Naive thymus-derived CD4-positive, alpha-beta T cell (primary cell): ENCODE data around the gene FNDC7. TPM values are rescaled to one million over a fixed set of nuclear protein-coding genes. Genes with fewer than 3 reads are reported as not detected.

Experiments
- ATAC-seq: fragments of 150-1000 bp; cut with Tn5 transposase; 2 replicates; pipeline ENCODE4 v1.10.0; 2021; ENCODE audit warnings: mild to moderate bottlenecking, moderate library complexity
- CTCF ChIA-PET: fragments of 350-600 bp; sonication (Branson Sonifier 250); formaldehyde crosslinking; loops from one replicate; lab custom pipeline; 2021; ENCODE audit warnings: antibody characterized with exemption; lab: Charles Lee
- POLR2A ChIA-PET: fragments of 350-600 bp; sonication (Branson Sonifier 250); formaldehyde crosslinking; loops from one replicate; lab custom pipeline; 2021; ENCODE audit warnings: antibody characterized with exemption, inconsistent platforms; lab: Charles Lee
- DNase-seq, 9 donors: peaks; one replicate each; pipeline versions ENCODE4 v3.0.0 to v3.0.0-alpha.2; 2020 to 2022; ENCODE audit warnings: mixed read lengths in 1 of 9
- H3K27ac ChIP-seq: one replicate; pipeline ENCODE4 v1.7.0; 2013; ENCODE audit warnings: mild to moderate bottlenecking, low read depth, low read length, moderate library complexity
- H3K27me3 ChIP-seq, 2 donors: one replicate each; pipeline ENCODE4 v1.7.0; 2013; ENCODE audit warnings: low read length in 2 of 2, mild to moderate bottlenecking in 2 of 2, moderate library complexity in 2 of 2; ENCODE audit not compliant: control insufficient read depth in 2 of 2, insufficient read depth in 2 of 2
- H3K36me3 ChIP-seq, 3 experiments: 1 replicate in 2 of 3; 2 replicates in 1 of 3; pipeline ENCODE4 v1.7.0; 2013; ENCODE audit warnings: low read length in 3 of 3, mild to moderate bottlenecking in 3 of 3, moderate library complexity in 1 of 3; ENCODE audit not compliant: insufficient read depth in 3 of 3, control insufficient read depth in 2 of 3
- H3K4me1 ChIP-seq, 2 donors: one replicate each; pipeline ENCODE4 v1.7.0; 2013; ENCODE audit warnings: low read length in 2 of 2, mild to moderate bottlenecking in 2 of 2, moderate library complexity in 1 of 2; ENCODE audit not compliant: control insufficient read depth in 2 of 2, insufficient read depth in 2 of 2
- H3K4me3 ChIP-seq: 2 replicates; pipeline ENCODE4 v1.7.0; 2013; ENCODE audit warnings: mild to moderate bottlenecking, low read length
- H3K9me3 ChIP-seq, 3 experiments: 1 replicate in 2 of 3; 2 replicates in 1 of 3; pipeline ENCODE4 v1.7.0; 2013; ENCODE audit warnings: low read length in 3 of 3; ENCODE audit not compliant: control insufficient read depth in 2 of 3
- H3K27ac Mint-ChIP-seq, 9 donors: one replicate each; pipeline ENCODE4 v1.8.0; 2020 to 2022; ENCODE audit warnings: mixed read lengths in 9 of 9, mild to moderate bottlenecking in 8 of 9, moderate library complexity in 5 of 9, inconsistent platforms in 2 of 9
- H3K27me3 Mint-ChIP-seq, 5 donors: one replicate each; pipeline ENCODE4 v1.8.0; 2021 to 2022; ENCODE audit warnings: mixed read lengths in 5 of 5, mild to moderate bottlenecking in 1 of 5
- H3K36me3 Mint-ChIP-seq, 5 donors: one replicate each; pipeline ENCODE4 v1.8.0; 2020 to 2022; ENCODE audit warnings: mixed read lengths in 5 of 5, mild to moderate bottlenecking in 3 of 5, inconsistent platforms in 1 of 5
- H3K4me1 Mint-ChIP-seq, 7 donors: one replicate each; pipeline ENCODE4 v1.8.0; 2020 to 2022; ENCODE audit warnings: mixed read lengths in 7 of 7, mild to moderate bottlenecking in 3 of 7, inconsistent platforms in 1 of 7
- H3K4me3 Mint-ChIP-seq, 10 donors: one replicate each; pipeline ENCODE4 v1.8.0; 2020 to 2022; ENCODE audit warnings: mild to moderate bottlenecking in 10 of 10, mixed read lengths in 10 of 10, moderate library complexity in 6 of 10, inconsistent platforms in 2 of 10
- H3K9me3 Mint-ChIP-seq, 11 donors: one replicate each; pipeline ENCODE4 v1.8.0; 2020 to 2022; ENCODE audit warnings: mixed read lengths in 11 of 11, mild to moderate bottlenecking in 4 of 11, inconsistent platforms in 1 of 11, moderate library complexity in 1 of 11
- intact Hi-C, 2 donors: fragments of 100-400 bp; cut with micrococcal nuclease; formaldehyde crosslinking; loops; one replicate each; pipeline ENCODE4 v1.15.1; 2023
- polyA plus RNA-seq, 2 donors: library from polyadenylated mRNA; unstranded; fragments of 300-500 nt; fragmentation: Illumina TruSeq; gene quantifications; one replicate each; pipeline ENCODE4 v1.2.3, GENCODE V29; 2021
- total RNA-seq, 6 experiments: library from RNA in 5 of 6; stranded (reverse) in 5 of 6; gene quantifications; 1 replicate in 5 of 6; 2 replicates in 1 of 6; pipeline ENCODE4 v1.2.3 and lab custom pipeline; 2021 to 2026

Gene FNDC7
- total and polyA plus RNA-seq, 7 experiments from 2014 or later: 0.13 to 0.22 TPM; not detected in 5

GRCh38 chr1:108668777-108669176 is 43.9 kb upstream of the FNDC7 start:
- Mint-ChIP-seq H3K36me3 (peaks cover 0 to 5% (median 1%) of the 10 kb centered on the region in 5 donors), H3K4me3 (no peak overlapping the region), H3K9me3 (no peaks in the 10 kb centered on the region), H3K4me1 (peaks cover 0 to 11% (median 3%) of the 10 kb centered on the region in 7 donors), H3K27ac (no peak overlapping the region), H3K27me3 (peaks cover 3 to 16% (median 9%) of the 10 kb centered on the region in 5 donors)
- no peaks in the 10 kb centered on the region for H3K4me1 ChIP-seq
- ChIA-PET CTCF (interaction anchor here (0.7 to 1.2 kb wide), 2 partner anchors 20 to 41 kb away, joined by 3 to 5 read pairs; no protein-coding TSS in a partner anchor), POLR2A (interaction anchor here (2.1 kb wide), 1 partner anchor 24 kb away, joined by 9 read pairs; the partner anchor contains the start of gene PRPF38B)
- H3K4me3 ChIP-seq: no peak overlapping the region
- intact Hi-C loops: no loop called here
- ATAC-seq (no peak), DNase-seq (no peak)
- no peaks in the 10 kb centered on the region for H3K36me3 ChIP-seq
- H3K9me3 ChIP-seq: no peaks in the 10 kb centered on the region
- H3K27me3 ChIP-seq: no peaks in the 10 kb centered on the region
- no peak overlapping the region for H3K27ac ChIP-seq

GRCh38 chr1:108669679-108670078 is 43.0 kb upstream of the FNDC7 start:
- POLR2A ChIA-PET: interaction anchor here (0.6 to 2.2 kb wide), 4 partner anchors 22 to 757 kb away, joined by 3 to 9 read pairs (median 6); partner anchors contain the start of genes PRPF38B and PSMA5
- Histone ChIP-seq H3K9me3 (no peaks in the 10 kb centered on the region), H3K4me3 (no peak overlapping the region), H3K4me1 (no peaks in the 10 kb centered on the region), H3K36me3 (no peaks in the 10 kb centered on the region), H3K27ac (no peak overlapping the region), H3K27me3 (no peaks in the 10 kb centered on the region)
- peak overlapping the region in 1 of 9 donors; percentile 31 for H3K27ac Mint-ChIP-seq
- H3K36me3 Mint-ChIP-seq: peaks cover 0 to 9% (median 1%) of the 10 kb centered on the region in 5 donors
- H3K4me1 Mint-ChIP-seq: peaks cover 0 to 11% (median 0%) of the 10 kb centered on the region in 7 donors
- H3K4me3 Mint-ChIP-seq: no peak overlapping the region
- H3K9me3 Mint-ChIP-seq: no peaks in the 10 kb centered on the region
- CTCF ChIA-PET: no interaction called here
- H3K27me3 Mint-ChIP-seq: peaks cover 3 to 16% (median 9%) of the 10 kb centered on the region in 5 donors
- no peak for DNase-seq
- intact Hi-C loops: no loop called here
- no peak for ATAC-seq

- H3K4me1 Mint-ChIP-seq: peaks cover 0 to 11% (median 0%) of the 10 kb centered on the region in 7 donors
- intact Hi-C loops: no loop called here
- ATAC-seq: no peak
- no peaks in the 10 kb centered on the region for H3K27me3 ChIP-seq
- H3K36me3 Mint-ChIP-seq: peaks cover 0 to 11% (median 1%) of the 10 kb centered on the region in 5 donors
- no peaks in the 10 kb centered on the region for H3K36me3 ChIP-seq
- POLR2A ChIA-PET: interaction anchor here (0.6 to 2.2 kb wide), 2 partner anchors 22 to 756 kb away, joined by 3 to 9 read pairs; partner anchors contain the start of genes PRPF38B and PSMA5
- no peak for DNase-seq
- H3K27ac Mint-ChIP-seq: peak overlapping the region in 1 of 9 donors; percentile 31
- no peaks in the 10 kb centered on the region for H3K9me3 ChIP-seq
- H3K27me3 Mint-ChIP-seq: peaks cover 3 to 16% (median 9%) of the 10 kb centered on the region in 5 donors
- no peak overlapping the region for H3K4me3 Mint-ChIP-seq
- H3K27ac ChIP-seq: no peak overlapping the region
- no peaks in the 10 kb centered on the region for H3K4me1 ChIP-seq
- no peaks in the 10 kb centered on the region for H3K9me3 Mint-ChIP-seq
- CTCF ChIA-PET: no interaction called here
- no peak overlapping the region for H3K4me3 ChIP-seq
Observed at GRCh38 chr1:108670131-108670773, 42.5 kb upstream of the FNDC7 start.

- peaks cover 0 to 11% (median 0%) of the 10 kb centered on the region in 7 donors for H3K4me1 Mint-ChIP-seq
- no peak for ATAC-seq
- POLR2A ChIA-PET: interaction anchor here (2.2 kb wide), 1 partner anchor 21 kb away, joined by 9 read pairs; the partner anchor contains the start of gene PRPF38B
Observed at GRCh38 chr1:108671143-108671542, 41.6 kb upstream of the FNDC7 start.

GRCh38 chr1:108678706-108679105 is 34.0 kb upstream of the FNDC7 start:
- ChIA-PET CTCF (no interaction called here), POLR2A (interaction anchor here (0.9 to 1.5 kb wide), 2 partner anchors 14 to 17 kb away, joined by 3 to 8 read pairs; partner anchors contain the start of gene PRPF38B)
- Mint-ChIP-seq H3K4me1 (peaks cover 4 to 13% (median 7%) of the 10 kb centered on the region in 7 donors), H3K9me3 (no peaks in the 10 kb centered on the region), H3K4me3 (no peak overlapping the region), H3K27me3 (peaks cover 0 to 2% (median 0%) of the 10 kb centered on the region in 5 donors), H3K36me3 (peaks cover 0 to 6% (median 0%) of the 10 kb centered on the region in 5 donors), H3K27ac (peak overlapping the region in 1 of 9 donors; percentile 42)
- Histone ChIP-seq H3K4me1 (peaks cover 6% of the 10 kb centered on the region in 2 donors), H3K4me3 (no peak overlapping the region), H3K36me3 (no peaks in the 10 kb centered on the region), H3K27ac (no peak overlapping the region), H3K9me3 (no peaks in the 10 kb centered on the region), H3K27me3 (no peaks in the 10 kb centered on the region)
- ATAC-seq (no peak), DNase-seq (no peak)
- intact Hi-C loops: no loop called here

More at GRCh38 chr1:108671143-108671542, 41.6 kb upstream of the FNDC7 start:
- Mint-ChIP-seq H3K27me3 (peaks cover 3 to 16% (median 9%) of the 10 kb centered on the region in 5 donors), H3K27ac (no peak overlapping the region), H3K4me3 (no peak overlapping the region), H3K36me3 (peaks cover 0 to 6% (median 1%) of the 10 kb centered on the region in 5 donors), H3K9me3 (no peaks in the 10 kb centered on the region)
- CTCF ChIA-PET: no interaction called here
- Histone ChIP-seq H3K27me3 (no peaks in the 10 kb centered on the region), H3K36me3 (no peaks in the 10 kb centered on the region), H3K4me3 (no peak overlapping the region), H3K27ac (no peak overlapping the region), H3K9me3 (no peaks in the 10 kb centered on the region), H3K4me1 (no peaks in the 10 kb centered on the region)
- intact Hi-C loops: no loop called here
- DNase-seq: no peak

- no peak overlapping the region for H3K27ac ChIP-seq
- CTCF ChIA-PET: no interaction called here
- Mint-ChIP-seq H3K27me3 (peaks cover 0 to 4% (median 0%) of the 10 kb centered on the region in 5 donors), H3K4me3 (peak overlapping the region in 5 of 10 donors; percentile 16 to 26 (median 25)), H3K9me3 (no peaks in the 10 kb centered on the region), H3K27ac (peak overlapping the region in 1 of 9 donors; percentile 57), H3K4me1 (peaks cover 4 to 13% (median 7%) of the 10 kb centered on the region in 7 donors), H3K36me3 (peaks cover 0 to 2% (median 0%) of the 10 kb centered on the region in 5 donors)
- H3K4me3 ChIP-seq: no peak overlapping the region
- intact Hi-C loops: no loop called here
- no peaks in the 10 kb centered on the region for H3K9me3 ChIP-seq
- no peaks in the 10 kb centered on the region for H3K27me3 ChIP-seq
- DNase-seq: no peak
- POLR2A ChIA-PET: interaction anchor here (2.3 kb wide), 1 partner anchor 17 kb away, joined by 6 read pairs; no protein-coding TSS in a partner anchor
- no peak for ATAC-seq
- H3K36me3 ChIP-seq: no peaks in the 10 kb centered on the region
- peaks cover 6% of the 10 kb centered on the region in 2 donors for H3K4me1 ChIP-seq
Observed at GRCh38 chr1:108679586-108680213, 33.0 kb upstream of the FNDC7 start.
